Neural cell (in vitro differentiated cells): ENCODE results near the gene MYO7B. TPM values are rescaled to one million over a fixed set of nuclear protein-coding genes. Genes with fewer than 3 reads are reported as not detected.

Source experiments
- H2AFZ ChIP-seq: fragments of 200-600, 300-800 bp; sonication (generic), shearing (Covaris generic); 2 replicates; pipeline ENCODE4 v1.6.0; 2014; ENCODE audit warnings: low read depth, mild to moderate bottlenecking, antibody characterized with exemption, low read length, moderate library complexity
- H3F3A ChIP-seq: fragments of 200-600 bp; shearing (Covaris generic); 2 replicates; pipeline ENCODE4 v1.6.1; 2016; ENCODE audit warnings: mild to moderate bottlenecking, moderate library complexity, mixed read lengths, antibody characterized with exemption, low read length; ENCODE audit not compliant: insufficient read depth, poor library complexity, severe bottlenecking
- H3K27ac ChIP-seq: fragments of 200-600, 300-800 bp; sonication (generic), shearing (Covaris generic); 2 replicates; pipeline ENCODE4 v1.5.1; 2014; ENCODE audit warnings: mild to moderate bottlenecking, low read length, moderate library complexity
- H3K27me3 ChIP-seq: fragments of 300-800, 200-600 bp; sonication (generic), shearing (Covaris generic); 2 replicates; pipeline ENCODE4 v1.6.0; 2014; ENCODE audit warnings: mild to moderate bottlenecking, low read depth, low read length, moderate library complexity; ENCODE audit not compliant: insufficient read depth
- H3K36me3 ChIP-seq: fragments of 300-800, 200-600 bp; sonication (generic), shearing (Covaris generic); 2 replicates; pipeline ENCODE4 v1.5.1; 2014; ENCODE audit warnings: mild to moderate bottlenecking, antibody characterized with exemption, low read length, moderate library complexity; ENCODE audit not compliant: insufficient read depth
- H3K4me2 ChIP-seq: fragments of 300-800, 200-600 bp; sonication (generic), shearing (Covaris generic); 2 replicates; pipeline ENCODE4 v1.6.0; 2014; ENCODE audit warnings: mild to moderate bottlenecking, low read length
- H3K4me3 ChIP-seq: fragments of 300-800, 200-600 bp; sonication (generic), shearing (Covaris generic); 2 replicates; pipeline ENCODE4 v1.5.1; 2014; ENCODE audit warnings: mild to moderate bottlenecking, low read length, moderate library complexity
- H3K79me2 ChIP-seq: fragments of 200-600 bp; shearing (Covaris generic); replicated peaks from 2 replicates; pipeline ENCODE4 v1.6.0; 2014; ENCODE audit warnings: mild to moderate bottlenecking, low read length, moderate library complexity; ENCODE audit not compliant: insufficient read depth
- H3K9ac ChIP-seq: fragments of 300-800, 200-600 bp; sonication (generic), shearing (Covaris generic); 2 replicates; pipeline ENCODE4 v1.6.1; 2016; ENCODE audit warnings: mild to moderate bottlenecking, low read length, mixed read lengths
- H3K9me2 ChIP-seq: fragments of 200-600 bp; shearing (Covaris generic); 2 replicates; pipeline ENCODE4 v1.6.1; 2016; ENCODE audit warnings: mild to moderate bottlenecking, low read length, mixed read lengths; ENCODE audit not compliant: insufficient read depth
- H3K9me3 ChIP-seq: fragments of 200-600, 300-800 bp; sonication (generic), shearing (Covaris generic); 2 replicates; pipeline ENCODE4 v1.6.1; 2016; ENCODE audit warnings: mild to moderate bottlenecking, mixed run types, low read length, moderate library complexity, mixed read lengths
- H4K20me1 ChIP-seq: fragments of 200-600 bp; shearing (Covaris generic); 2 replicates; pipeline ENCODE4 v1.6.1; 2016; ENCODE audit warnings: mild to moderate bottlenecking, mixed run types; ENCODE audit not compliant: insufficient read depth
- EP300 ChIP-seq: fragments of 450-650 bp; conservative IDR thresholded peaks from 2 replicates; pipeline ENCODE4 v1.6.1; 2014; ENCODE audit warnings: antibody characterized with exemption, mild to moderate bottlenecking, moderate library complexity; ENCODE audit not compliant: poor library complexity, severe bottlenecking
- MXI1 ChIP-seq: fragments of 450-650 bp; conservative IDR thresholded peaks from 2 replicates; pipeline ENCODE4 v1.6.1; 2014; ENCODE audit warnings: antibody characterized with exemption, mild to moderate bottlenecking; ENCODE audit not compliant: poor library complexity, severe bottlenecking
- POLR2AphosphoS5 ChIP-seq: IDR thresholded peaks from 2 replicates; pipeline ENCODE4 v1.6.1; 2012
- RAD21 ChIP-seq: fragments of 450-650 bp; conservative IDR thresholded peaks from 2 replicates; pipeline ENCODE4 v1.6.1; 2014; ENCODE audit warnings: antibody characterized with exemption, mild to moderate bottlenecking, moderate library complexity
- SMC3 ChIP-seq: fragments of 450-650 bp; conservative IDR thresholded peaks from 2 replicates; pipeline ENCODE4 v1.6.1; 2014; ENCODE audit warnings: antibody characterized with exemption, mild to moderate bottlenecking, moderate library complexity; ENCODE audit not compliant: poor library complexity
- TAF1 ChIP-seq: IDR thresholded peaks from 2 replicates; pipeline ENCODE4 v1.6.1; 2012; ENCODE audit warnings: low read depth
- polyA plus RNA-seq: library from polyadenylated mRNA; depleted of rRNA; stranded (reverse); fragments of >200 nt; gene quantifications from 2 replicates; pipeline ENCODE4 v1.2.3, GENCODE V29; 2014
- TF ChIP-seq, protein P1 (sequence below): IDR thresholded peaks from 2 replicates; pipeline ENCODE4 v1.6.1; 2012; ENCODE audit warnings: borderline replicate concordance
- TF ChIP-seq, protein P2 (sequence below): fragments of 450-650 bp; IDR thresholded peaks from 2 replicates; pipeline ENCODE4 v1.5.1; 2014; ENCODE audit warnings: antibody characterized with exemption, mild to moderate bottlenecking, moderate library complexity; ENCODE audit not compliant: poor library complexity, severe bottlenecking

MYO7B gene
- polyA plus RNA-seq, 1 donor from 2014 or later = 0.16 TPM

DNA sequence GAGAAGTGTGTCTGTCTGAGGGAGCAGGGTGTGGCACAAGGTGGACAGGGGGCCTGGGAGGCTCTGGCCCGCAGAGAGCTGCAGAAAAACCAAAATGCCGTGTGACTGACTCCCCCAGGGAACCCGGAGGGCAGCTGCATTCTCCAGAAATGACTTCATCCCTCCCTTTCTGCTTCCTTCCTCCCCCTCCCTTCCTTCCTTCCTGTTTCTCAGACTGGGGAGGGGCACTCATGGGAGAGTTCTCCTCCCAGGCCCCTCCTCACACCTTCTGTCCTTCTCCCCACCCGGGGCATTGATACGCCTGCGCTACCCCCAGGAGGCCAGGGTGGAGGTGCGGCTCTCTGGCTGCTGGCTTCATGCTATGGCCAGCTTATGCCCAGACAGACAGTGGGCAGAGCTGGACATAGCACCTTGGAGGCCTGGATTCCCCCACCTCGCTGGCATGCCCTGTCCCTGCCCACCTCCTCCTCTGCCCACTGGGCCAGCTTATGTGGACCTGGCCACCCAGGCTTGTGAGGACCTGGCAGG, 102.3 kb downstream of the MYO7B start:
- no peak overlapping the region for H3K4me3 ChIP-seq
- H3F3A ChIP-seq = no peaks in the 10 kb centered on the region
- H3K4me2 ChIP-seq = no peak overlapping the region
- no peaks in the 10 kb centered on the region for H3K9me2 ChIP-seq
- H3K9ac ChIP-seq = no peak overlapping the region
- no peaks in the 10 kb centered on the region for H3K36me3 ChIP-seq
- H3K27me3 ChIP-seq = no peaks in the 10 kb centered on the region
- TF ChIP-seq TAF1 (no peak), SMC3 (no peak)
- TF ChIP-seq, protein P1, sequence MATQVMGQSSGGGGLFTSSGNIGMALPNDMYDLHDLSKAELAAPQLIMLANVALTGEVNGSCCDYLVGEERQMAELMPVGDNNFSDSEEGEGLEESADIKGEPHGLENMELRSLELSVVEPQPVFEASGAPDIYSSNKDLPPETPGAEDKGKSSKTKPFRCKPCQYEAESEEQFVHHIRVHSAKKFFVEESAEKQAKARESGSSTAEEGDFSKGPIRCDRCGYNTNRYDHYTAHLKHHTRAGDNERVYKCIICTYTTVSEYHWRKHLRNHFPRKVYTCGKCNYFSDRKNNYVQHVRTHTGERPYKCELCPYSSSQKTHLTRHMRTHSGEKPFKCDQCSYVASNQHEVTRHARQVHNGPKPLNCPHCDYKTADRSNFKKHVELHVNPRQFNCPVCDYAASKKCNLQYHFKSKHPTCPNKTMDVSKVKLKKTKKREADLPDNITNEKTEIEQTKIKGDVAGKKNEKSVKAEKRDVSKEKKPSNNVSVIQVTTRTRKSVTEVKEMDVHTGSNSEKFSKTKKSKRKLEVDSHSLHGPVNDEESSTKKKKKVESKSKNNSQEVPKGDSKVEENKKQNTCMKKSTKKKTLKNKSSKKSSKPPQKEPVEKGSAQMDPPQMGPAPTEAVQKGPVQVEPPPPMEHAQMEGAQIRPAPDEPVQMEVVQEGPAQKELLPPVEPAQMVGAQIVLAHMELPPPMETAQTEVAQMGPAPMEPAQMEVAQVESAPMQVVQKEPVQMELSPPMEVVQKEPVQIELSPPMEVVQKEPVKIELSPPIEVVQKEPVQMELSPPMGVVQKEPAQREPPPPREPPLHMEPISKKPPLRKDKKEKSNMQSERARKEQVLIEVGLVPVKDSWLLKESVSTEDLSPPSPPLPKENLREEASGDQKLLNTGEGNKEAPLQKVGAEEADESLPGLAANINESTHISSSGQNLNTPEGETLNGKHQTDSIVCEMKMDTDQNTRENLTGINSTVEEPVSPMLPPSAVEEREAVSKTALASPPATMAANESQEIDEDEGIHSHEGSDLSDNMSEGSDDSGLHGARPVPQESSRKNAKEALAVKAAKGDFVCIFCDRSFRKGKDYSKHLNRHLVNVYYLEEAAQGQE = no peak
- H4K20me1 ChIP-seq = no peaks in the 10 kb centered on the region
- H3K27ac ChIP-seq = no peak overlapping the region
- no peaks in the 10 kb centered on the region for H3K79me2 ChIP-seq
- H2AFZ ChIP-seq = no peak overlapping the region
- no peaks in the 10 kb centered on the region for H3K9me3 ChIP-seq

DNA sequence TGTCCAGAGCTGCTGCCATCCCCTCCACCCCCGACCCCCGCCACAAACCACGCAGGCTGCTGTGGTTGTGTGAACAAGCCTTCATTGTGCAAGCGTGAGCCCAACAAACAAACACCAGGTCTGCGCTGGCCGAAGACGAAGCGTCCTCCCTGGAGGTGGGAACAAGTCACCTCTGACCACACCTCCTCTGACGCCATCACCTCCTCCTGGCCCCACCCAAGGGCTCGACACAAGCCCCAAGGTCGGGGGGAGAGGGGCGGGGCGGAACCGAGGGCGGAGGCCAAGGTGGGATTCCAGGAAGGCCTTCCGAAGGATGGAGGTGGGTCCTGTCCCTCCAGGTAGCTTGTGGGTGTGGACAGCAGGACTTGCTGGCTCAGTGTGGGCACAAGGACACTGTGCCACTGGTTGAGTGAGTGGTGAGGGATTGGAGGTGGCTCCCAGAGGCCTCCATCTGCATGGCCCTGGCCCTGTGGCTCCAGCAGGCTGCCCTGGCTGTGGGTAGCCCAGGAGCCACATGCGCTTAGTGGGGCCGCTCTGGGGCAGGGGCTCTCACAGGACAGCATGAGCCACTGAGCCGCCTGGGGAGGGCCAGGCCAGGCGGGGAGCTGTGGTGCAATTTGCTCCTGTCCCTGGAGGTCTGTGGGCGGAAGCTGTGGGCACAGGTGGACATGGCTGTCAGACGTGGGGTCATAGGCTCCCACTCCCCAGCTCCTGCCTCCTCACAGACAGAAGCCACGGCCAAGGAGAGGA, 103.1 kb downstream of the MYO7B start:
- Histone ChIP-seq H2AFZ (no peak overlapping the region), H3K4me2 (no peak overlapping the region), H3K36me3 (no peaks in the 10 kb centered on the region)

GRCh38 chr2:127639111-127639474, 103.6 kb downstream of the MYO7B start:
- Histone ChIP-seq H3K36me3 (no peaks in the 10 kb centered on the region), H3K27ac (no peak overlapping the region), H3K4me3 (no peak overlapping the region), H3K4me2 (no peak overlapping the region), H3K27me3 (no peaks in the 10 kb centered on the region), H4K20me1 (no peaks in the 10 kb centered on the region), H3K79me2 (no peaks in the 10 kb centered on the region), H2AFZ (no peak overlapping the region), H3K9ac (no peak overlapping the region), H3K9me2 (no peaks in the 10 kb centered on the region), H3K9me3 (no peaks in the 10 kb centered on the region), H3F3A (no peaks in the 10 kb centered on the region)
- TF ChIP-seq MXI1 (no peak), RAD21 (no peak), POLR2AphosphoS5 (no peak), SMC3 (no peak), EP300 (no peak)
- TF ChIP-seq, protein P2, sequence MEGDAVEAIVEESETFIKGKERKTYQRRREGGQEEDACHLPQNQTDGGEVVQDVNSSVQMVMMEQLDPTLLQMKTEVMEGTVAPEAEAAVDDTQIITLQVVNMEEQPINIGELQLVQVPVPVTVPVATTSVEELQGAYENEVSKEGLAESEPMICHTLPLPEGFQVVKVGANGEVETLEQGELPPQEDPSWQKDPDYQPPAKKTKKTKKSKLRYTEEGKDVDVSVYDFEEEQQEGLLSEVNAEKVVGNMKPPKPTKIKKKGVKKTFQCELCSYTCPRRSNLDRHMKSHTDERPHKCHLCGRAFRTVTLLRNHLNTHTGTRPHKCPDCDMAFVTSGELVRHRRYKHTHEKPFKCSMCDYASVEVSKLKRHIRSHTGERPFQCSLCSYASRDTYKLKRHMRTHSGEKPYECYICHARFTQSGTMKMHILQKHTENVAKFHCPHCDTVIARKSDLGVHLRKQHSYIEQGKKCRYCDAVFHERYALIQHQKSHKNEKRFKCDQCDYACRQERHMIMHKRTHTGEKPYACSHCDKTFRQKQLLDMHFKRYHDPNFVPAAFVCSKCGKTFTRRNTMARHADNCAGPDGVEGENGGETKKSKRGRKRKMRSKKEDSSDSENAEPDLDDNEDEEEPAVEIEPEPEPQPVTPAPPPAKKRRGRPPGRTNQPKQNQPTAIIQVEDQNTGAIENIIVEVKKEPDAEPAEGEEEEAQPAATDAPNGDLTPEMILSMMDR = no peak
- TF ChIP-seq, protein P1 = no peak

More for the DNA sequence above, 103.1 kb downstream of the MYO7B start:
- Histone ChIP-seq H3K27me3 (no peaks in the 10 kb centered on the region), H3K79me2 (no peaks in the 10 kb centered on the region), H3K9me3 (no peaks in the 10 kb centered on the region), H4K20me1 (no peaks in the 10 kb centered on the region), H3K9me2 (no peaks in the 10 kb centered on the region), H3K4me3 (no peak overlapping the region), H3K9ac (no peak overlapping the region), H3K27ac (no peak overlapping the region), H3F3A (no peaks in the 10 kb centered on the region)
- no peak for TF ChIP-seq TAF1
- no peak for TF ChIP-seq MXI1
- TF ChIP-seq, protein P2 = no peak
